Adipocyte (in vitro differentiated cells): Measurements from ENCODE around the gene NPAS2.

Experiments used
- DNase-seq: peaks from one replicate; pipeline ENCODE4 v3.0.0-alpha.2; 2015; ENCODE audit warnings: low read depth
- H3K27me3 ChIP-seq: replicated peaks from 2 replicates; pipeline ENCODE4 v1.7.0; 2013; ENCODE audit warnings: mild to moderate bottlenecking, low read length, moderate library complexity; ENCODE audit not compliant: control insufficient read depth, insufficient read depth
- H3K36me3 ChIP-seq: 2 replicates; pipeline ENCODE4 v1.7.0; 2013; ENCODE audit warnings: low read length, mild to moderate bottlenecking, moderate library complexity; ENCODE audit not compliant: control insufficient read depth, insufficient read depth, severe bottlenecking
- H3K4me1 ChIP-seq: 2 replicates; pipeline ENCODE4 v1.7.0; 2013; ENCODE audit warnings: mild to moderate bottlenecking, low read length, moderate library complexity; ENCODE audit not compliant: control insufficient read depth, insufficient read depth
- H3K4me3 ChIP-seq: 2 replicates; pipeline ENCODE4 v1.7.0; 2013; ENCODE audit warnings: mild to moderate bottlenecking, low read length, moderate library complexity
- H3K9ac ChIP-seq: 2 replicates; pipeline ENCODE4 v1.7.0; 2013; ENCODE audit warnings: mild to moderate bottlenecking, low read length, moderate library complexity
- H3K9me3 ChIP-seq: 2 replicates; pipeline ENCODE4 v1.7.0; 2013; ENCODE audit warnings: mild to moderate bottlenecking, low read length, moderate library complexity; ENCODE audit not compliant: control insufficient read depth

NPAS2 gene

GRCh38 chr2:100877555-100877954 is 57.6 kb downstream of the NPAS2 start:
- H3K27me3 ChIP-seq, result no peaks in the 10 kb centered on the region
- peak overlapping the region; percentile 0 for H3K4me3 ChIP-seq
- H3K9ac ChIP-seq, result no peak overlapping the region
- no peak for DNase-seq
- no peaks in the 10 kb centered on the region for H3K9me3 ChIP-seq
- H3K36me3 ChIP-seq, result no peaks in the 10 kb centered on the region
- peaks cover 15% of the 10 kb centered on the region for H3K4me1 ChIP-seq

- Histone ChIP-seq H3K36me3 (no peaks in the 10 kb centered on the region), H3K4me3 (peak overlapping the region; percentile 0), H3K9ac (peak overlapping the region; percentile 27), H3K27me3 (no peaks in the 10 kb centered on the region), H3K9me3 (no peaks in the 10 kb centered on the region), H3K4me1 (peaks cover 21% of the 10 kb centered on the region)
- DNase-seq, result no peak
These were observed 58.3 kb downstream of the NPAS2 start for GRCh38 chr2:100878000-100878791.

GRCh38 chr2:100879296-100879695 is 59.4 kb downstream of the NPAS2 start:
- Histone ChIP-seq H3K9ac (no peak overlapping the region), H3K36me3 (no peaks in the 10 kb centered on the region), H3K9me3 (no peaks in the 10 kb centered on the region)

GRCh38 chr2:100880036-100880435 is 60.1 kb downstream of the NPAS2 start:
- H3K4me1 ChIP-seq, result peaks cover 22% of the 10 kb centered on the region
- no peak for DNase-seq
- H3K9me3 ChIP-seq, result no peaks in the 10 kb centered on the region
- H3K27me3 ChIP-seq, result no peaks in the 10 kb centered on the region
- no peaks in the 10 kb centered on the region for H3K36me3 ChIP-seq
- H3K9ac ChIP-seq, result no peak overlapping the region
- H3K4me3 ChIP-seq, result no peak overlapping the region

More at GRCh38 chr2:100879296-100879695, 59.4 kb downstream of the NPAS2 start:
- peaks cover 22% of the 10 kb centered on the region for H3K4me1 ChIP-seq
- no peaks in the 10 kb centered on the region for H3K27me3 ChIP-seq
- H3K4me3 ChIP-seq, result no peak overlapping the region
- no peak for DNase-seq

GRCh38 chr2:100880730-100881129 is 60.8 kb downstream of the NPAS2 start:
- no peaks in the 10 kb centered on the region for H3K36me3 ChIP-seq
- H3K9me3 ChIP-seq, result no peaks in the 10 kb centered on the region
- H3K4me1 ChIP-seq, result peaks cover 22% of the 10 kb centered on the region
- no peak overlapping the region for H3K9ac ChIP-seq
- DNase-seq, result no peak
- no peak overlapping the region for H3K4me3 ChIP-seq
- H3K27me3 ChIP-seq, result no peaks in the 10 kb centered on the region

GRCh38 chr2:100882645-100883613 is 63.0 kb downstream of the NPAS2 start:
- Histone ChIP-seq H3K9me3 (no peaks in the 10 kb centered on the region), H3K27me3 (no peaks in the 10 kb centered on the region), H3K36me3 (no peaks in the 10 kb centered on the region), H3K9ac (no peak overlapping the region), H3K4me1 (peaks cover 19% of the 10 kb centered on the region), H3K4me3 (no peak overlapping the region)
- DNase-seq, result no peak

- no peaks in the 10 kb centered on the region for H3K36me3 ChIP-seq
- no peaks in the 10 kb centered on the region for H3K27me3 ChIP-seq
- H3K4me1 ChIP-seq, result peaks cover 21% of the 10 kb centered on the region
- H3K9ac ChIP-seq, result no peak overlapping the region
- no peak overlapping the region for H3K4me3 ChIP-seq
- H3K9me3 ChIP-seq, result no peaks in the 10 kb centered on the region
- no peak for DNase-seq
These were observed 64.2 kb downstream of the NPAS2 start for GRCh38 chr2:100884145-100884621.

GRCh38 chr2:100886085-100886484 is 66.1 kb downstream of the NPAS2 start:
- Histone ChIP-seq H3K4me3 (no peak overlapping the region), H3K9me3 (no peaks in the 10 kb centered on the region), H3K4me1 (peaks cover 21% of the 10 kb centered on the region), H3K36me3 (no peaks in the 10 kb centered on the region), H3K27me3 (no peaks in the 10 kb centered on the region), H3K9ac (no peak overlapping the region)
- no peak for DNase-seq

- Histone ChIP-seq H3K9me3 (no peaks in the 10 kb centered on the region), H3K9ac (no peak overlapping the region), H3K4me3 (no peak overlapping the region), H3K4me1 (peaks cover 31% of the 10 kb centered on the region), H3K27me3 (no peaks in the 10 kb centered on the region), H3K36me3 (no peaks in the 10 kb centered on the region)
- DNase-seq, result no peak
These were observed 67.2 kb downstream of the NPAS2 start for GRCh38 chr2:100887039-100887578.

- no peak overlapping the region for H3K4me3 ChIP-seq
- no peaks in the 10 kb centered on the region for H3K9me3 ChIP-seq
- H3K9ac ChIP-seq, result no peak overlapping the region
- DNase-seq, result no peak
- H3K27me3 ChIP-seq, result no peaks in the 10 kb centered on the region
- H3K36me3 ChIP-seq, result no peaks in the 10 kb centered on the region
- peaks cover 33% of the 10 kb centered on the region for H3K4me1 ChIP-seq
These were observed 68.0 kb downstream of the NPAS2 start for GRCh38 chr2:100887713-100888495.
